Smooth muscle cell (in vitro differentiated cells): Measurements from ENCODE around the gene TCERG1L. TPM values are rescaled to one million over a fixed set of nuclear protein-coding genes. Genes with fewer than 3 reads are reported as not detected.

ENCODE experiments used
- DNase-seq: peaks from one replicate; lab custom pipeline; 2025; ENCODE audit not compliant: unreplicated experiment; lab: John Stamatoyannopoulos, UW
- H2AFZ ChIP-seq: fragments of 200-600 bp; sonication (generic); 2 replicates; pipeline ENCODE4 v1.6.0; 2016; ENCODE audit warnings: antibody characterized with exemption, low read depth, mild to moderate bottlenecking
- H3F3A ChIP-seq: fragments of 200-600 bp; sonication (generic); 2 replicates; pipeline ENCODE4 v1.6.0; 2017; ENCODE audit warnings: antibody characterized with exemption, low read depth
- H3K27ac ChIP-seq: fragments of 200-600 bp; sonication (generic); 2 replicates; pipeline ENCODE4 v1.5.1; 2016; ENCODE audit warnings: low read depth, mild to moderate bottlenecking
- H3K27me3 ChIP-seq: fragments of 200-600 bp; sonication (generic); 2 replicates; pipeline ENCODE4 v1.6.1; 2016; ENCODE audit warnings: low read depth, mild to moderate bottlenecking
- H3K36me3 ChIP-seq: fragments of 200-600 bp; sonication (generic); 2 replicates; pipeline ENCODE4 v1.5.1; 2016; ENCODE audit warnings: low read depth
- H3K4me1 ChIP-seq: fragments of 200-600 bp; sonication (generic); 2 replicates; pipeline ENCODE4 v1.5.1; 2016; ENCODE audit warnings: low read depth
- H3K4me2 ChIP-seq: fragments of 200-600 bp; sonication (generic); 2 replicates; pipeline ENCODE4 v1.6.0; 2016; ENCODE audit warnings: mild to moderate bottlenecking
- H3K4me3 ChIP-seq: fragments of 200-600 bp; sonication (generic); 2 replicates; pipeline ENCODE4 v1.5.1; 2016; ENCODE audit warnings: mild to moderate bottlenecking
- H3K79me2 ChIP-seq: fragments of 200-600 bp; sonication (generic); 2 replicates; pipeline ENCODE4 v1.6.0; 2016; ENCODE audit warnings: low read depth, mild to moderate bottlenecking
- H3K9ac ChIP-seq: fragments of 200-600 bp; sonication (generic); 2 replicates; pipeline ENCODE4 v1.6.0; 2016; ENCODE audit warnings: low read depth
- H3K9me3 ChIP-seq: fragments of 200-600 bp; sonication (generic); replicated peaks from 2 replicates; pipeline ENCODE4 v1.5.1; 2016; ENCODE audit warnings: low read depth
- H4K20me1 ChIP-seq: fragments of 200-600 bp; sonication (generic); 2 replicates; pipeline ENCODE4 v1.6.0; 2016; ENCODE audit warnings: low read depth
- CTCF ChIP-seq: fragments of 200-600 bp; sonication (generic); IDR thresholded peaks from 2 replicates; pipeline ENCODE4 v1.5.1; 2017; ENCODE audit warnings: borderline replicate concordance, mild to moderate bottlenecking, antibody characterized with exemption; ENCODE audit not compliant: insufficient read depth, poor library complexity, severe bottlenecking
- WGBS: methylation state at CpG from one replicate; pipeline ENCODE4 v1.1.7; 2016; ENCODE audit warnings: low lambda C conversion rate; 5-methylcytosine and 5-hydroxymethylcytosine counted together
- polyA plus RNA-seq: library from polyadenylated mRNA; unstranded; fragments of >200 nt; fragmentation: Nextera tagmentation; extraction: Ambion mirVana; gene quantifications from 2 replicates; pipeline ENCODE4 v1.2.1, GENCODE V29; 2016
- total RNA-seq: library from RNA; depleted of rRNA; stranded (reverse); fragments of >200 nt; gene quantifications from 2 replicates; pipeline ENCODE4 v1.2.3, GENCODE V29; 2014

The TCERG1L gene
- total and polyA plus RNA-seq, 2 experiments from 2014 or later: not detected

- TF ChIP-seq CTCF: no peak
- Histone ChIP-seq H3K9me3 (no peaks in the 10 kb centered on the region), H2AFZ (no peak overlapping the region), H3F3A (no peaks in the 10 kb centered on the region), H3K27me3 (no peaks in the 10 kb centered on the region), H4K20me1 (no peaks in the 10 kb centered on the region), H3K4me1 (no peaks in the 10 kb centered on the region), H3K9ac (no peak overlapping the region), H3K27ac (no peak overlapping the region), H3K4me2 (no peak overlapping the region), H3K4me3 (no peak overlapping the region), H3K36me3 (no peaks in the 10 kb centered on the region), H3K79me2 (no peaks in the 10 kb centered on the region)
- DNase-seq: no peak
- 75% methylated on average over 8 of the region's 8 CpGs for WGBS
Measured at GRCh38 chr10:131074682-131075081, 236.8 kb downstream of the TCERG1L start.

GRCh38 chr10:131073469-131074035 is 238.0 kb downstream of the TCERG1L start:
- Histone ChIP-seq H3K27ac (no peak overlapping the region), H3K79me2 (no peaks in the 10 kb centered on the region), H3K4me2 (no peak overlapping the region), H3K4me3 (no peak overlapping the region), H2AFZ (no peak overlapping the region), H3K4me1 (no peaks in the 10 kb centered on the region), H3K9me3 (no peaks in the 10 kb centered on the region), H4K20me1 (no peaks in the 10 kb centered on the region), H3K36me3 (no peaks in the 10 kb centered on the region), H3K9ac (no peak overlapping the region), H3K27me3 (no peaks in the 10 kb centered on the region), H3F3A (no peaks in the 10 kb centered on the region)
- WGBS: 89% methylated on average over 10 of the region's 11 CpGs
- TF ChIP-seq CTCF: no peak
- no peak for DNase-seq

GRCh38 chr10:131072651-131073468 is 238.7 kb downstream of the TCERG1L start:
- Histone ChIP-seq H3K27me3 (no peaks in the 10 kb centered on the region), H4K20me1 (no peaks in the 10 kb centered on the region), H3K9ac (no peak overlapping the region), H3F3A (no peaks in the 10 kb centered on the region), H3K4me3 (no peak overlapping the region), H2AFZ (no peak overlapping the region), H3K9me3 (no peaks in the 10 kb centered on the region), H3K27ac (no peak overlapping the region), H3K36me3 (no peaks in the 10 kb centered on the region), H3K4me2 (no peak overlapping the region), H3K79me2 (no peaks in the 10 kb centered on the region), H3K4me1 (no peaks in the 10 kb centered on the region)
- TF ChIP-seq CTCF: no peak
- 94% methylated on average over 13 of the region's 13 CpGs for whole genome bisulfite sequencing
- no peak for DNase-seq
